GF-D8 (cell line): ENCODE results near the gene CCR6.

Experiments
- DNase-seq: peaks from one replicate; lab custom pipeline; 2025; lab: John Stamatoyannopoulos, UW

The CCR6 gene

GRCh38 chr6:167120583-167120903 lies 2.4 kb upstream of the CCR6 start:
- no peak for DNase-seq

- DNase-seq: no peak
Observed at GRCh38 chr6:167121335-167121841, 1.5 kb upstream of the CCR6 start.

- no peak for DNase-seq
Observed at GRCh38 chr6:167122041-167122826, 662 bp upstream of the CCR6 start.

- DNase-seq: no peak
Observed at GRCh38 chr6:167124753-167125152, 1.9 kb downstream of the CCR6 start.

GRCh38 chr6:167125410-167125809 lies 2.5 kb downstream of the CCR6 start:
- no peak for DNase-seq

GRCh38 chr6:167125855-167126349 lies 3.0 kb downstream of the CCR6 start:
- DNase-seq: no peak

GRCh38 chr6:167127785-167128531 lies 5.1 kb downstream of the CCR6 start:
- no peak for DNase-seq

GRCh38 chr6:167129159-167129558 lies 6.3 kb downstream of the CCR6 start:
- DNase-seq: no peak

GRCh38 chr6:167129562-167129961 lies 6.7 kb downstream of the CCR6 start:
- DNase-seq: no peak

- no peak for DNase-seq
Observed at GRCh38 chr6:167130008-167130677, 7.2 kb downstream of the CCR6 start.

GRCh38 chr6:167130712-167131684 lies 8.1 kb downstream of the CCR6 start:
- no peak for DNase-seq

- DNase-seq: no peak
Observed at GRCh38 chr6:167134448-167135328, 11.8 kb downstream of the CCR6 start.

- DNase-seq: no peak
Observed at GRCh38 chr6:167136376-167136775, 13.5 kb downstream of the CCR6 start.

- DNase-seq: no peak
Observed at GRCh38 chr6:167137081-167137480, 14.2 kb downstream of the CCR6 start.

GRCh38 chr6:167137881-167138280 lies 15.0 kb downstream of the CCR6 start:
- no peak for DNase-seq

GRCh38 chr6:167139761-167140160 lies 16.9 kb downstream of the CCR6 start:
- no peak for DNase-seq

GRCh38 chr6:167140589-167141474 lies 17.9 kb downstream of the CCR6 start:
- DNase-seq: no peak

GRCh38 chr6:167141667-167142432 lies 19.0 kb downstream of the CCR6 start:
- no peak for DNase-seq

GRCh38 chr6:167142433-167142761 lies 19.5 kb downstream of the CCR6 start:
- DNase-seq: no peak
